ENCODE data around the gene CNPY4.
A peak's percentile ranks its signal among the peaks of the same experiment; 100 is the strongest.

CNPY4 gene

GRCh38 chr7:100101016-100101862 is 18.2 kb upstream of the CNPY4 start, which contains the start of the genes AP4M1 and MCM7:
TSS of gene AP4M1 (plus strand) at chr7:100101643. CDS start at chr7:100101715, 72 bp downstream.
TSS of gene MCM7 (minus strand) at chr7:100101397. CDS start at chr7:100101294, 103 bp downstream.
- ChIA-PET CTCF (interaction anchor here (0.8 to 1.6 kb wide), 10 partner anchors 13 to 109 kb away, joined by 3 to 7 read pairs (median 4); no protein-coding TSS in a partner anchor), POLR2A (interaction anchor here (0.6 to 2.2 kb wide), 10 partner anchors 9 to 66 kb away, joined by 3 to 14 read pairs (median 5); partner anchors contain the start of genes COPS6 and MBLAC1)
- DNase-seq (ENCODE audit: low read depth, low spot score), result peak; percentile 87
- peak within 1 kb of the TSS; percentile 83 for H3K4me3 ChIP-seq (ENCODE audit: low read depth, low read length)
- no peak for TF ChIP-seq CTCF (IDR thresholded peaks at IDR 0.05; ENCODE audit: insufficient read depth, low read length, missing control alignments)

- no peak overlapping the region; the same call in 1 of the 2 replicates for H3K4me3 ChIP-seq (ENCODE audit: low read depth, low read length)
- POLR2A ChIA-PET, result interaction anchor here (1.8 kb wide), 1 partner anchor 22 kb away, joined by 5 read pairs; no protein-coding TSS in a partner anchor
- CTCF ChIA-PET, result interaction anchor here (0.7 to 1.6 kb wide), 2 partner anchors 109 to 111 kb away, joined by 3 to 4 read pairs; no protein-coding TSS in a partner anchor
- no peak for TF ChIP-seq CTCF (IDR thresholded peaks at IDR 0.05; ENCODE audit: insufficient read depth, low read length, missing control alignments)
- no peak for DNase-seq (ENCODE audit: low read depth, low spot score)
Observed at GRCh38 chr7:100102950-100103840, 16.2 kb upstream of the CNPY4 start.

GRCh38 chr7:100105534-100105933 is 13.9 kb upstream of the CNPY4 start:
- no peak for DNase-seq (ENCODE audit: low read depth, low spot score)
- H3K4me3 ChIP-seq (ENCODE audit: low read depth, low read length), result no peak overlapping the region
- POLR2A ChIA-PET, result no interaction called here
- CTCF ChIA-PET, result interaction anchor here (0.8 kb wide), 1 partner anchor 25 kb away, joined by 3 read pairs; no protein-coding TSS in a partner anchor
- TF ChIP-seq CTCF (IDR thresholded peaks at IDR 0.05; ENCODE audit: insufficient read depth, low read length, missing control alignments), result no peak

- POLR2A ChIA-PET, result no interaction called here
- CTCF ChIA-PET, result interaction anchor here (0.9 kb wide), 1 partner anchor 24 kb away, joined by 3 read pairs; no protein-coding TSS in a partner anchor
- no peak for TF ChIP-seq CTCF (IDR thresholded peaks at IDR 0.05; ENCODE audit: insufficient read depth, low read length, missing control alignments)
- no peak overlapping the region for H3K4me3 ChIP-seq (ENCODE audit: low read depth, low read length)
- no peak for DNase-seq (ENCODE audit: low read depth, low spot score)
Observed at GRCh38 chr7:100106633-100107032, 12.8 kb upstream of the CNPY4 start.

- CTCF ChIA-PET, result no interaction called here
- DNase-seq (ENCODE audit: low read depth, low spot score), result no peak
- no peak overlapping the region for H3K4me3 ChIP-seq (ENCODE audit: low read depth, low read length)
- POLR2A ChIA-PET, result no interaction called here
- TF ChIP-seq CTCF (IDR thresholded peaks at IDR 0.05; ENCODE audit: insufficient read depth, low read length, missing control alignments), result no peak
Observed at GRCh38 chr7:100107125-100107737, 12.2 kb upstream of the CNPY4 start.
